Endothelial cell of umbilical vein (primary cell): ENCODE data around the gene TMEM98. TPM values are rescaled to one million over a fixed set of nuclear protein-coding genes. Genes with fewer than 3 reads are reported as not detected.

Experiments
- BruUV-seq: library from RNA; stranded (reverse); fragments of 400-500 nt; replicated peaks from 2 replicates; lab custom pipeline; 2021; lab: Mats Ljungman, UMichigan
- CTCF ChIA-PET: fragments of 300-600, 350-600 bp; sonication (Branson Sonifier 250); formaldehyde crosslinking; loops from one replicate; lab custom pipeline; 2021; ENCODE audit warnings: antibody characterized with exemption, inconsistent platforms; lab: Charles Lee
- POLR2A ChIA-PET: fragments of 300-600, 350-600 bp; sonication (Branson Sonifier 250); formaldehyde crosslinking; loops from one replicate; lab custom pipeline; 2021; ENCODE audit warnings: antibody characterized with exemption, inconsistent platforms; lab: Charles Lee
- DNase-seq: peaks from one replicate; pipeline ENCODE4 v3.0.0-alpha.2; 2011; ENCODE audit warnings: low read depth, low spot score
- FAIRE-seq: peaks from 2 replicates; lab custom pipeline; 2011; peaks lifted over from hg19 to GRCh38; lab: Jason Lieb, UNC
- H2AFZ ChIP-seq: 2 replicates; pipeline ENCODE4 v1.6.0; 2012; ENCODE audit warnings: low read depth, low read length, control low read depth, inconsistent platforms
- H3K27ac ChIP-seq: 2 replicates; pipeline ENCODE4 v1.5.1; 2011; ENCODE audit warnings: low read depth, mild to moderate bottlenecking, control low read depth, low read length, moderate library complexity; ENCODE audit not compliant: insufficient read depth
- H3K27me3 ChIP-seq, 2 experiments: 2 replicates each; pipeline versions ENCODE4 v1.6.0 to v1.6.1; 2011; ENCODE audit warnings: low read length in 2 of 2, mixed read lengths in 1 of 2; ENCODE audit not compliant: control insufficient read depth in 2 of 2, insufficient read depth in 2 of 2
- H3K36me3 ChIP-seq, 2 experiments: 2 replicates in 1 of 2; 3 replicates in 1 of 2; pipeline ENCODE4 v1.5.1; 2011; ENCODE audit warnings: low read length in 2 of 2, mild to moderate bottlenecking in 1 of 2, moderate library complexity in 1 of 2; ENCODE audit not compliant: control insufficient read depth in 2 of 2, insufficient read depth in 2 of 2; ENCODE audit errors: extremely low read depth in 1 of 2
- H3K4me1 ChIP-seq: 3 replicates; pipeline ENCODE4 v1.5.1; 2011; ENCODE audit warnings: mild to moderate bottlenecking, low read length; ENCODE audit not compliant: control insufficient read depth, insufficient read depth; ENCODE audit errors: extremely low read depth
- H3K4me2 ChIP-seq: 2 replicates; pipeline ENCODE4 v1.6.1; 2011; ENCODE audit warnings: low read length, control low read depth, mixed read lengths; ENCODE audit not compliant: insufficient read depth
- H3K4me3 ChIP-seq, 3 experiments: fragments of 200-600 bp in 1 of 3; sonication (generic), shearing (Covaris generic) in 1 of 3; replicated peaks in 1 of 3; 2 replicates each; pipeline ENCODE4 v1.5.1; 2011 to 2016; ENCODE audit warnings: control low read depth in 3 of 3, low read length in 3 of 3, mild to moderate bottlenecking in 2 of 3, inconsistent platforms in 1 of 3, low read depth in 1 of 3, moderate library complexity in 1 of 3; ENCODE audit not compliant: insufficient read depth in 1 of 3
- H3K79me2 ChIP-seq: 2 replicates; pipeline ENCODE4 v1.6.0; 2012; ENCODE audit warnings: low read length, inconsistent platforms; ENCODE audit not compliant: control insufficient read depth, insufficient read depth
- H3K9ac ChIP-seq: replicated peaks from 2 replicates; pipeline ENCODE3; 2011; ENCODE audit warnings: low read length, control low read depth; ENCODE audit not compliant: insufficient read depth; ENCODE audit errors: extremely low read depth
- H3K9me1 ChIP-seq: replicated peaks from 3 replicates; pipeline ENCODE4 v1.6.0; 2011; ENCODE audit warnings: mild to moderate bottlenecking, low read length; ENCODE audit not compliant: control insufficient read depth, insufficient read depth; ENCODE audit errors: extremely low read depth
- H3K9me3 ChIP-seq: replicated peaks from 2 replicates; pipeline ENCODE4 v1.5.1; 2012; ENCODE audit warnings: low read length, inconsistent platforms; ENCODE audit not compliant: control insufficient read depth, insufficient read depth
- H4K20me1 ChIP-seq: replicated peaks from 2 replicates; pipeline ENCODE3; 2011; ENCODE audit warnings: mild to moderate bottlenecking, low read length; ENCODE audit not compliant: control insufficient read depth, insufficient read depth; ENCODE audit errors: extremely low read depth
- FOS ChIP-seq: IDR thresholded peaks from 2 replicates; pipeline ENCODE4 v1.6.1; 2011; ENCODE audit warnings: mild to moderate bottlenecking, low read length, moderate library complexity, borderline replicate concordance; ENCODE audit not compliant: insufficient read depth
- MYC ChIP-seq: IDR thresholded peaks from one replicate; pipeline ENCODE4 v1.6.1; 2011; ENCODE audit warnings: mild to moderate bottlenecking, low read depth, low read length
- POLR2A ChIP-seq: IDR thresholded peaks from 2 replicates; pipeline ENCODE4 v1.6.1; 2012; ENCODE audit warnings: low read depth, mild to moderate bottlenecking, control low read depth, low read length
- POLR2AphosphoS5 ChIP-seq: IDR thresholded peaks from 2 replicates; pipeline ENCODE4 v1.6.1; 2012; ENCODE audit warnings: low read depth, mild to moderate bottlenecking, control low read depth, low read length, moderate library complexity; ENCODE audit not compliant: insufficient read depth
- dilution Hi-C: fragments of 300-500 bp; cut with MboI; formaldehyde crosslinking; loops from one replicate; pipeline ENCODE4 v1.15.0; 2019; ENCODE audit warnings: low sequenced_read_pairs; ENCODE audit not compliant: extremely low pct_ligation_motif_present
- intact Hi-C: fragments of 100-400 bp; cut with micrococcal nuclease; formaldehyde crosslinking; loops from one replicate; pipeline ENCODE4 v1.10.0; 2022
- polyA plus RNA-seq, 4 experiments: library from polyadenylated mRNA; depleted of rRNA in 3 of 4; stranded (reverse) in 3 of 4; unstranded in 1 of 4; fragments of >200 nt; gene quantifications; 2 replicates each; pipeline versions ENCODE4 v1.2.1 to v1.2.3, GENCODE V29; 2011 to 2012; ENCODE audit warnings: missing spikeins in 1 of 4
- total RNA-seq: library from RNA; stranded (reverse); gene quantifications from 2 replicates; pipeline ENCODE4 v1.2.3, GENCODE V29; 2021
- TF ChIP-seq, protein P1 (sequence below): IDR thresholded peaks from 2 replicates; pipeline ENCODE4 v1.6.1; 2011; ENCODE audit not compliant: insufficient read depth, insufficient read length

The TMEM98 gene
- total and polyA plus RNA-seq, 2 donors (not counting 3 experiments of a cell fraction or from before 2014, with no cell fraction given) = 83.6 to 456 TPM

- dilution Hi-C loops (no loop called here), intact Hi-C loops (no loop called here)
- H2AFZ ChIP-seq = no peak overlapping the region
- no peaks in the 10 kb centered on the region for H3K9me1 ChIP-seq
- no peak overlapping the region for H3K9ac ChIP-seq
- BruUV-seq = no TSS peak
- H3K27ac ChIP-seq = no peak overlapping the region
- CTCF ChIA-PET = interaction anchor here (1.6 kb wide), 1 partner anchor 54 kb away, joined by 3 read pairs; no protein-coding TSS in a partner anchor
- no peak overlapping the region for H3K4me2 ChIP-seq
- FAIRE-seq = no peak
- H3K9me3 ChIP-seq = no peaks in the 10 kb centered on the region
- POLR2A ChIA-PET = no interaction called here
- H3K79me2 ChIP-seq = no peaks in the 10 kb centered on the region
- no peaks in the 10 kb centered on the region for H4K20me1 ChIP-seq
- H3K36me3 ChIP-seq = peaks cover 6 to 18% of the 10 kb centered on the region in 2 experiments
- H3K4me1 ChIP-seq = no peaks in the 10 kb centered on the region
- H3K4me3 ChIP-seq = no peak overlapping the region
- DNase-seq = no peak
- no peaks in the 10 kb centered on the region for H3K27me3 ChIP-seq
- TF ChIP-seq POLR2A (no peak), POLR2AphosphoS5 (no peak), FOS (no peak)
Measured at GRCh38 chr17:32943647-32944191, 15.8 kb downstream of the TMEM98 start.

DNA sequence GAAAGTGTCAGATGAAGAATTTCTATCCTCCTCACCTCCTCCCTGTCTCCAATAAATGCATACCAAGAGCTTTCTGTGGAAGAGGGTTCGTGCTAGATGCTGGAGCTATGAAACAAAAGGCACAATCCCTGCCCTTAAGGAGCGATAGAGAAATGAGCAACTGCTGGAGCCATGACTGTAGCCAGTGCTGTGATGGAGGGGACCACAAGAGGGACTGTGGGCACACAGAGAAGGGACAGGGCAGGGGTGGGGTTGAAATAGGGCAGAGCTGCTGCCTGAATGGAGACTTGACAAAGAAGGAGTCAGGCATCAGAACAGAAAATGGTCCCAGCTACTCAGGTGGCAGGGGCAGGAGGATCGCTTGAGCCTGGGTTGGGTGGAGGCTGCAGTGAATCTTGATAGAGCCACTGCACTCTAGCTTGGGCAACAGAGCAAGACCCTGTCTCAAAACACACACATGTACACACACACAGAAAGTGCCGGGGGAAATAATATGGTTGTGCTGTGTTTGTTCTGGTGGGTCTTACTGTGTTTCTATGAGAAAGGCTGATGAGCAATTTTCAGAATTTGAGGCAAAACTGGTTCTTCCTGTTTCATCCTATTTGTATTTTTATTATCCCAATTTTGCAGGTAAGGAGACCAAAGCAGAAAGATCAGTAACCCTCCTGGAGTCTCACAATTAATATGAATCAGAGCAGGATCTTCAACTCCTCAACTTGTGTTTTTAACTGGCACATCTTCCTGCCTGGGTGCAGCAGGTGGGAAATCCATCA lies 16.5 kb downstream of the TMEM98 start:
- POLR2A ChIA-PET = no interaction called here
- Histone ChIP-seq H3K4me1 (no peaks in the 10 kb centered on the region), H3K9me3 (no peaks in the 10 kb centered on the region), H3K9me1 (no peaks in the 10 kb centered on the region), H4K20me1 (no peaks in the 10 kb centered on the region), H3K27ac (no peak overlapping the region), H3K9ac (no peak overlapping the region), H3K27me3 (no peaks in the 10 kb centered on the region), H3K36me3 (peaks cover 6 to 17% of the 10 kb centered on the region in 2 experiments), H2AFZ (no peak overlapping the region), H3K79me2 (no peaks in the 10 kb centered on the region), H3K4me2 (no peak overlapping the region), H3K4me3 (no peak overlapping the region)
- dilution Hi-C loops = no loop called here
- no peak for DNase-seq
- CTCF ChIA-PET = interaction anchor here (1.6 kb wide), 1 partner anchor 54 kb away, joined by 3 read pairs; no protein-coding TSS in a partner anchor
- no peak for FAIRE-seq
- BruUV-seq = no TSS peak
- TF ChIP-seq MYC = no peak
- no peak for TF ChIP-seq POLR2A
- TF ChIP-seq, protein P1, sequence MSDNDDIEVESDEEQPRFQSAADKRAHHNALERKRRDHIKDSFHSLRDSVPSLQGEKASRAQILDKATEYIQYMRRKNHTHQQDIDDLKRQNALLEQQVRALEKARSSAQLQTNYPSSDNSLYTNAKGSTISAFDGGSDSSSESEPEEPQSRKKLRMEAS = no peak
- intact Hi-C loops = no loop called here
